Suppressor macrophage treated with lipopolysaccharide for 4 hours (primary cell): ENCODE measurements around the gene COPS7A.
"Not testable (repeated sequence)": the region's sequence is repeated elsewhere in the genome, so short reads cannot be mapped to it uniquely, and the experiment has no call there.

Experiments
- DNase-seq: peaks from one replicate; pipeline ENCODE4 v3.0.0-alpha.2; 2020

The COPS7A gene

DNA sequence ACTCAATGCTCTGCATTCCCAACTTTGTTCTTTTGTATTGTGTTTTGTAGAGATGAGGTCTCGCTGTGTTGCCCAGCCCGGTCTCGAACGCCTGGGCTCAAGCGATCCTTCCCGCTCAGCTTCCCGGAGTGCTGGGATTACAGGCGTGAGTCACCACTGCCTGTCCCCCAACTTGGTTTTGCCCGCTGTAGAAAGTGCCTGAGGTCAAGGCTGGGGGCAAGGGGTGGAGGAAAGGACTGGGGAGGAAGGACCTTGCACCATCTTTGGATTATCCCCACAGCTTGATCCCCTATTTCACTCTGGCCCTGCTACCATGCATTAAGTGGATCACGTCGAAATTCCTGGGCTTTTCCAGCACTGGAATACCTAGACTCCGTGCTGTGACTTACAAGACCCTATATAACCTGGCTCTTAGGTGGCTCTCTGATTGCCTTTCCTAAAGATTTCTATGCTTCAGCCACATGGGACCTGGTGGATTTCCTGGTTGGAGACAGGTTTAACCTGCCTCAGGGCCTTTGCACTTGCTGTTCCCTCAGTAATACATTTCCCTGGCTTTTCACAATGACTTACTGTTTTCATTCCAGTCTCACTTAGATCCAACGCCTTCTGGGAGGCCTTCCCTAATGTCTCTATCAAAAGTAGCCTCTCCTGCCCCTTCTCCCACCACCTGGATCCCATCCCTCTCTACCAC is 22.6 kb upstream of the COPS7A start:
- DNase-seq: no peak

DNA sequence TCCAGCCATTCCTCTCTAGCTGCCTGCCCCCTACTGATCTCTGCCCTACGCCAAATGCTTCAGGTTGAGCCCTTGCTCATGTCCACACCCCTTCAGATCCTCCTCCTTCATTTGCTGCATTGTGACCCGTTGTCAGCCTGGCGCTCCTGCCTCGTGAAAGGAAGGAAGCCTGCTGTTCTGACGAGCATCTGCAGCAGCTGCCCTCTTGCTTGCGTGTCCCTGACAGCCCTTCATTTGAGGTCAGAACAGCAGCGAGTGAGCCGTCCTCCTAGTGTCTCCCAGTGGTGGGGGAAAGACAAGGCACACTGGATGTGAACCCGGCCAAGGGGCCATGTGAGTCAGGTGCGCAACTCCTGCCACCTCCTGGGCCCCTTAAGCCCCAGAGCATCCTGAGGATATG is 20.2 kb upstream of the COPS7A start:
- DNase-seq: no peak

GRCh38 chr12:6708351-6708750 is 15.5 kb upstream of the COPS7A start:
- DNase-seq: not testable (repeated sequence)

DNA sequence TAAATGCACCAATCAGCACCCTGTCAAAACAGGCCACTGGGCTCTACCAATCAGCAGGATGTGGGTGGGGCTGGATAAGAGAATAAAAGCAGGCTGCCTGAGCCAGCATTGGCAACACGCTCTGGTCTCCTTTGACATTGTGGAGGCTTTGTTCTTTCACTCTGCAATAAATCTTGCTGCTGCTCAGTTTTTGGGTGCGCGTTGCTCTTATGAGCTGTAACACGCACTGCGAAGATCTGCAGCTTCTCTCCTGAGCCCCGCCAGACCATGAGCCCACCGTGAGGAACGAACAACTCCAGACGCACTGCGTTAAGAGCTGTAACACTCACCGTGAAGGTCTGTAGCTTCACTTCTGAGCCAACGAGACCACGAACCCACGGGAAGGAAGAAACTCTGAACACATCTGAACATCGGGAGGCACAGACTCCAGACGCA is 14.9 kb upstream of the COPS7A start:
- no peak for DNase-seq

- DNase-seq: not testable (repeated sequence)
Observed at GRCh38 chr12:6716031-6716873, 7.6 kb upstream of the COPS7A start.

GRCh38 chr12:6716874-6717437 is 6.9 kb upstream of the COPS7A start:
- no peak for DNase-seq

- DNase-seq: no peak
Observed at GRCh38 chr12:6722863-6723262, 983 bp upstream of the COPS7A start.

DNA sequence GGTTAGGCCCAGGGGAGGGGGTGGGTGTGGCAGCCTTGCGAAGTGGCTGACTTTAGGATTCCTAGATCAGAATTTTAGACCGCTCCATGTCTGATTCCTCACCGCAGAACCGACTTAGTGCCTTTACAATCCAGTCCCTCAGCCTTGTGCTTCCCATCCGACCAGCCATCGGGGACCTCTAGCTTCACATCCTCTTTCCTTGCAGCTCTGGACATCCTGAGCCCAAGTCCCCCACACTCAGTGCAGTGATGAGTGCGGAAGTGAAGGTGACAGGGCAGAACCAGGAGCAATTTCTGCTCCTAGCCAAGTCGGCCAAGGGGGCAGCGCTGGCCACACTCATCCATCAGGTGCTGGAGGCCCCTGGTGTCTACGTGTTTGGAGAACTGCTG is 557 bp downstream of the COPS7A start:
- DNase-seq: peak; percentile 53

DNA sequence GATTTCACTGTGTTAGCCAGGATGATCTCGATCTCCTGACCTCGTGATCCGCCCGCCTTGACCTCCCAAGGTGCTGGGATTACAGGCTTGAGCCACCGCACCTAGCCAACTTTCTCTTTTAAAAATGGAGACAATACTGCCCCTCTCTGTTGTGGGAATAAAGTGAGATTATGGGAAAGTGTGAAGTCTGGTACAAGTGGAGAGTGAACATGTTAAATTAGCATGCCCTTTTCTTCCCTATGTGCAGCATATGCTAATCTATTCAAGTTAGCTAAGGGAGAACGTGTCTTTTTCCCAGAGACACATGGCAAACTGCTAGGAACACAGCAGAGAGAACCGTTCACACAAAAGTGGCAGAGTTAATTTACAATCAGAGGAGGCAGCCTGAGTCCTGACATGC is 1.5 kb downstream of the COPS7A start:
- DNase-seq: no peak

GRCh38 chr12:6729186-6729585 is 5.3 kb downstream of the COPS7A start:
- no peak for DNase-seq

- DNase-seq: no peak
Observed at GRCh38 chr12:6730169-6730568, 6.3 kb downstream of the COPS7A start.

DNA sequence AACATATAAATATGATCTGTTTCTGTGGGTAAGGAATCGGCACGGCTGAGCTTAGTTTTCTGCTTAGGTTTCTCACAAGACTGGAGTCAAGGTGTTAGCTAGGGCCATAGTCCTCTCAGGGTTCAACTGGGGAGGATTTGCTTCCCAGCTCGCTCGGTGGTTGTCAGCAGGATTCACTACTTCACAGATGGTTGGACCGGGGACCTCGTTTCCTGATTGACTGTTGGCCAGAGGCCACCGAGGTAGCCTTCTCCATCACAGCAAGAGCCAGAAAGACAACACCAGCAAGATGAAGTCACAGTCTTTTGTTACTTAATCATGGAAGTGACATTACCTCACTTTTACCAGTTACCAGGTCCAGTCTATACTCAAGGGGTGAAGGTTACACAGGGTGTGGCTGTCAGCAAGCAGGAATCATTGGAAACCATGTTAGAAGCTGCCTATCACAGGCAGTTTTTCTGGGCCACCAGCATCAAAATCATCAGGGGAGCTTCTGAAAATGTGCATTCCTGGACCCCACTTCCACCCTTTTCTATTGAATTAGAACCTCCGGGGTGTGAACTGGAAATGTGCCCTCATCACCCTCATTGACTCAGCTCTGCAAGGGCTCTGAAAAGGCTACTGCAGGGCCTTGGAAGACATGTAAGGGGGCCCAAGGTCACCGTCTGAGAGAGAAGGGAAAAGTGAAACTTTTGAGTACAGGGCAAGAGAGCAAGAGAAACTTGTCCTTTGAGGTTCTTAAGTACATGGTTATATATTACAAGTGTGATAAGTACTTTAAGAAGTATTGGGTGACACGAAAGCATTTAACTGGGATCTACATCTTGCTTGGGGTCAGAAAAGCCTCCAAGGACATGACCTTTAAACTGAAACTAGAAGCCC is 10.9 kb downstream of the COPS7A start:
- DNase-seq: no peak

- DNase-seq: peak; percentile 62
Observed at GRCh38 chr12:6735448-6736191, 11.8 kb downstream of the COPS7A start.

GRCh38 chr12:6736754-6737153 is 12.9 kb downstream of the COPS7A start:
- no peak for DNase-seq

DNA sequence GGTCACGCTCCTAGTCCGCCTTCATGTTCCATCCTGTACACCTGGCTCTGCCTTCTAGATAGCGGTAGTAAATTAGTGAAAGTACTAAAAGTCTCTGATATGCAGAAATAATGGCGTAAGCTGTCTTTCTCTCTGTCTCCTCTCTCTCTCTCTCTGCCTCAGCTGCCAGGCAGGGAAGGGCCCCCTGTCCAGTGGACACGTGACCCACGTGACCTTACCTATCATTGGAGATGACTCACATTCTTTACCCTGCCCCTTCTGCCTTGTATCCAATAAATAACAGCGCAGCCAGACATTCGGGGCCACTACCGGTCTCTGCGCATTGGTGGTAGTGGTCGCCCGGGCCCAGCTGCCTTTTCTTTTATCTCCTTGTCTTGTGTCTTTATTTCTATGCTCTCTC is 18.2 kb downstream of the COPS7A start:
- DNase-seq: not testable (repeated sequence)

DNA sequence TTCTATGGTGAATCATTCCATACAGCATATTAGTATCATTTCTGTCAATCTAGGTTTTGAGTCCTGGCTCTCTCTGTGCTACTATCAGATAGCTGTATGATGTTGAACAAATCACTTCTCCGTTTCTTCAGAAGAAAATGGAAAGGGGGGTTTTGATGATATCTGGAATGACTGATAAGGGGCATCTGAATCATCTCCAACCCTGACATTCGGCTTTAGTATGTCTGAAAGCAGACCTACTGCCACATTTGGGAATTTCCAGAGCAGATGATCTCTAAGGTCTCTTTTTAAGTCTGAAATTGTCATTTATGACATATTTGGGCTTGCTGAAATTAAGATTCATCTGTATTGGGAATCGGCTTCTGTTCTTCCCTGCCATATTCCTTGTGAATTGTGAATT is 19.0 kb downstream of the COPS7A start:
- peak; percentile 56 for DNase-seq

GRCh38 chr12:6743300-6743699 is 19.5 kb downstream of the COPS7A start:
- peak; percentile 57 for DNase-seq

DNA sequence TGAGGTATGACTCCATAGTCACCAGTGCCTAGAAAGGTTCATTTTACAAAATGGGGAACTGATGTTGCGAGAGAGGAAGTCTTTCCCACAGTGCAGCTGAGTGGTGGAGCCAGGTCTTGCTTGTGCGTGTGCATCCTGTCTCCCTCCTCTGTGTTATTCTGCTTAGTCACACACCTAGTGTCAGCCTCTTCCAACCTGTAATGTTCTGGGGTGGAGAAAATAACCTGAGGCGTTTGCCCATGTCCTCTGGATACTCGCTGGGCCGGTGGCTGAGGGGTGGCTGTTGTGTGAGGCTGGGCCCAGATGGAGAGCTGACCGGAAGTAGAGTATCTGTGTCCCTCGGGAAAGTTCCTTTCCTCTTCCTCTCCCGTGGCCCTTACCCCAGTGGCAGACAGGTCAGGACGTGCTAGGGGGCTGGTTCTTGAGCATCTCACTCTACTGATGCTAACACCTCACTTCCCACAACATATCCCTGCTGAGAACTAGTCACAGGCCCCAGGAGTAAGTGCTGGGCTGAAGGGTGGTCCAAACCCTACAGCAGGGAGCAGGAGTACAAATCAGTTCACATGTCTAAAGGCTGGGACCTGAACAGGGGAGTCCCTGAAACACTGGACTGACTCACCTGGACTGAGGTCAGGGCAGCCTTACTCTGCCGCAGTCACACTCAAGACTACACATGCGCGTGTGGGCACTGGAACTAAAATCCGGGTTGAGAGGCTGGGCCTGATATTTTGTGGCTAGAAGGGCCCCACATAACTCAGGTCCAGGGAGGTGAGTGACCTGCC is 22.1 kb downstream of the COPS7A start:
- peak; percentile 81 for DNase-seq

- DNase-seq: peak; percentile 18
Observed at GRCh38 chr12:6747216-6747615, 23.4 kb downstream of the COPS7A start.

DNA sequence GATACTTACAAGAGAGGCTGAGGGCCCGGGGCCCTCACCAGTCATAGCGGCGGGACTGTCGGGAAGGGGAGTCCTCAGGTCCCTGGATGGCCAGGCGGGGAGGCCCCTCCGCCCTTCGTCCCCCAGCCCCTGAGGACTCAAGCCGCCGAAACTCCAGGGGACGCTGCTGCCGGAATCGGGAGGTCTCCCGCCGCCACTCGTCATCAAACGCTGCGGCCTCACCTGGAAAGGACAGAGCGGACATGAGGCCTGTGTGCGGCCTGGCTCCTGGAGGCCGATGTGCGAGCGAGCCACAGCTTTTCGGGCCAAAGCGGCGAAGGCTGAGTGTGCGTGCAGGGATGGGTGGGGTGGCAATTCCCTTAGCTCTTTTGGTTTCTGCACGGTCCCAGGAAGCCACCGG is 24.9 kb downstream of the COPS7A start:
- no peak for DNase-seq

GRCh38 chr12:6750506-6750905 is 26.7 kb downstream of the COPS7A start:
- no peak for DNase-seq
